Measurements from ENCODE around the gene MEMO1.

DNA sequence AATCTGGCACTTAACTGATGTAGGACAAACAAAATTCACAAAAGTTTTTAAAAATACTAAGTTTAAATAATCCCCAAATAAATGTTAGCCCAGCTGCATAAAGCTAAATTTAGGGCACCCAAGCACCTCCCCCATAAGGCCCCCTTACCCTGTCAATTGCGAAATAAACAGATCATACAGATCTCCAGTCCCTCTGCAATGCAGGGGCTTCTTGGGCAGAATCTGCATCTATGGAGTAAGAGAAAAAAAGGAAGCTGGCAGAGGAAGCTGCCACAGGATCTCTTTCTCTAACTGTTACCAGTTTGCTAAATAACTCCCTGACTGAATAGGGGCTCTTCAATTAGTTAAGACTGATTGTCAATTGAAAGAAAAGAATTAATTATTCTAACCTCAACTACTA, 117.7 kb downstream of the MEMO1 start:
- TF ChIP-seq, protein P1, sequence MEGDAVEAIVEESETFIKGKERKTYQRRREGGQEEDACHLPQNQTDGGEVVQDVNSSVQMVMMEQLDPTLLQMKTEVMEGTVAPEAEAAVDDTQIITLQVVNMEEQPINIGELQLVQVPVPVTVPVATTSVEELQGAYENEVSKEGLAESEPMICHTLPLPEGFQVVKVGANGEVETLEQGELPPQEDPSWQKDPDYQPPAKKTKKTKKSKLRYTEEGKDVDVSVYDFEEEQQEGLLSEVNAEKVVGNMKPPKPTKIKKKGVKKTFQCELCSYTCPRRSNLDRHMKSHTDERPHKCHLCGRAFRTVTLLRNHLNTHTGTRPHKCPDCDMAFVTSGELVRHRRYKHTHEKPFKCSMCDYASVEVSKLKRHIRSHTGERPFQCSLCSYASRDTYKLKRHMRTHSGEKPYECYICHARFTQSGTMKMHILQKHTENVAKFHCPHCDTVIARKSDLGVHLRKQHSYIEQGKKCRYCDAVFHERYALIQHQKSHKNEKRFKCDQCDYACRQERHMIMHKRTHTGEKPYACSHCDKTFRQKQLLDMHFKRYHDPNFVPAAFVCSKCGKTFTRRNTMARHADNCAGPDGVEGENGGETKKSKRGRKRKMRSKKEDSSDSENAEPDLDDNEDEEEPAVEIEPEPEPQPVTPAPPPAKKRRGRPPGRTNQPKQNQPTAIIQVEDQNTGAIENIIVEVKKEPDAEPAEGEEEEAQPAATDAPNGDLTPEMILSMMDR (IDR thresholded peaks at IDR 0.05) = no peak
- no peak for TF ChIP-seq POLR2AphosphoS5 (IDR thresholded peaks at IDR 0.05)
- TF ChIP-seq POLR2A (IDR thresholded peaks at IDR 0.05) = no peak
- TF ChIP-seq EP300 (IDR thresholded peaks at IDR 0.05) = no peak
